SIG-M5 treated with dmso at 0.1 percent for 504 hours (cell line): Measurements from ENCODE around the gene ITPKB.
"Not testable (repeated sequence)": the region's sequence is repeated elsewhere in the genome, so short reads cannot be mapped to it uniquely, and the experiment has no call there.

ENCODE experiments used
- DNase-seq: peaks from one replicate; lab custom pipeline; 2025; ENCODE audit not compliant: unreplicated experiment; lab: John Stamatoyannopoulos, UW

ITPKB gene

DNA sequence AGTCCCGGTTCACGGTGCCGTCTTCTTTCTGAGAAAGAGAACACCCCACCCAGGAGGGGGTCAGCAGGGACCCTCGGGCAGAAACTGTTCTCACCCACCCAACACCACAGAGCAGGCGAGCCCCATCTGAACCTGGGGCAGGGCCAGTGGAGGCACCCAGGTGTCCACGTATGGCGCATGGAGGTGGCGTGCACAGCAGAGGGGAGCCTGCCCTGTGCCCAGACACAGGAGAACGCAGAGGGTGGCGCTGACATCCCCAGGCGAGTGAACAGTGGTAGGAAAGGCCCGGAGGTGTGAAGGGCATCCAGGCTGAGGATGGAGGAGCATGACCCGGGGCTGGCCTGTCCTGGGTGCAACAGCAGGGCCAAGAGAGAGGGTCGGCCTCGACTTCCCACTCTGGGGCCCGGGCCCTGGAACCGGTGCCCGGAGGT is 99.4 kb downstream of the ITPKB start:
- DNase-seq: no peak

DNA sequence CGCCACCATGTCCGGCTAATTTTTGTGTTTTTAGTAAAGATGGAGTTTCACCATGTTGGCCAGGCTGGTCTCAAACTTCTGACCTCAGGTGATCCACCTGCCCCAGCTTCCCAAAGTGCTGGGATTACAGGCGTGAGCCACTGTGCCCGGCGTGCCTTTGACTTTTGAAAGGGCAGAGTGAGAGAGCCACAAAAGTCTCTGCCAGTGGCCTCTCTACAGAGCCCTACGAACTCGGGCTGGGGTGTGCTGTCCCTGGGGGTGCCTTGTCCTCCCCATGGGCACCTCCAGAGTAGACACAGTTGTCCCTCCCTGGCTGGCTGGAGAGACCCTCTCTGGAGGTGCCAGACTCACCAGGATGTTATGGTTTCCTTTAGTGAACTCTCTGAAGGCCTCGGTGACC is 99.9 kb downstream of the ITPKB start:
- DNase-seq: not testable (repeated sequence)

DNA sequence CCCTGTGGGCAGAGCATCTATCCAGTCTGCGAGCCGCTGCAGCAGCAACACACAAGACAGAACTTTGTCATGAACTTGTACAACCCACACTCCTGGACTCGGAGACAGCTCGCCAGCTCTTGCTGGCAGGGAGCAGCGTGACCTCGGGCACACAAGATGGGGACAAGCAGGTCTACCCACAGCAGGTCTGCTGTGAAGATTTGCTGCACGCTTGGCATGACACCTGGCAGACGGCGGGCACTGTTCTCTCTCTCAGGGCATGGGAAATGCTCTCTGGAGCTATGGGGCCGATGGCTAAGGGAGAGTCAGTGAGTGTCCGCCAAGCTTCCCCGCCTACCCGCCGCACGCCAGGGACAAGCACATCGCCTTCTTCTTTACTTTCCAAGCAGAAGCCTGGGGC is 100.5 kb downstream of the ITPKB start:
- no peak for DNase-seq

DNA sequence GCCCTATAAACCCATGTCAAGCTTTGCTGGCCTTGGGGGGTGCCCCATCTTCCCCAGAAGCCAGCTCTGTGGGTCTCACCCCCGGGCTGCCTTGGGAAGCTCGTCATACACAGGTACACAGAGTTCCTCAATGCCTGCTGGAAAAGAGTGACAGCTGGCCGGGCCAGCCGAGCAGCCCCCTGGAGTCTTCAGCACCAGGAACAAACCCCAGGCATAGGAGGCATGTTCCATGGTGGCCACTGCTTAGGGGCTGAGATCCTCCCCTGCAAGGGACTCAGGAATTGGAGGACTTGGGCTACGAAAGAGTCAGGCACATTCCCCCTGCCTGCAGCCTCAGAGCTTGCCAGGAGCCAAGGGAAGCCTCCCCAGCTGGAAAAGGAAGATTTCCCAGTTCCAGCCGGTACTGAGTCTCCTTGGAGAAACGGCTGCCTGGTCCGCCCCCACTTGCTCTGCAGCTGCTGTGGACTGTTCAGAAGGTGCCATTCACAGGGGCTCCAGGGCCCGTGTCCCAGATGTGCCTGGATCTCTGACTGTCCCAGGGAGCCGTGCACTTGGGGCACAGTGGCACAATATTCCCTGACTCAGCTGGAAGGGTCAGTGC is 101.0 kb downstream of the ITPKB start:
- DNase-seq: no peak

DNA sequence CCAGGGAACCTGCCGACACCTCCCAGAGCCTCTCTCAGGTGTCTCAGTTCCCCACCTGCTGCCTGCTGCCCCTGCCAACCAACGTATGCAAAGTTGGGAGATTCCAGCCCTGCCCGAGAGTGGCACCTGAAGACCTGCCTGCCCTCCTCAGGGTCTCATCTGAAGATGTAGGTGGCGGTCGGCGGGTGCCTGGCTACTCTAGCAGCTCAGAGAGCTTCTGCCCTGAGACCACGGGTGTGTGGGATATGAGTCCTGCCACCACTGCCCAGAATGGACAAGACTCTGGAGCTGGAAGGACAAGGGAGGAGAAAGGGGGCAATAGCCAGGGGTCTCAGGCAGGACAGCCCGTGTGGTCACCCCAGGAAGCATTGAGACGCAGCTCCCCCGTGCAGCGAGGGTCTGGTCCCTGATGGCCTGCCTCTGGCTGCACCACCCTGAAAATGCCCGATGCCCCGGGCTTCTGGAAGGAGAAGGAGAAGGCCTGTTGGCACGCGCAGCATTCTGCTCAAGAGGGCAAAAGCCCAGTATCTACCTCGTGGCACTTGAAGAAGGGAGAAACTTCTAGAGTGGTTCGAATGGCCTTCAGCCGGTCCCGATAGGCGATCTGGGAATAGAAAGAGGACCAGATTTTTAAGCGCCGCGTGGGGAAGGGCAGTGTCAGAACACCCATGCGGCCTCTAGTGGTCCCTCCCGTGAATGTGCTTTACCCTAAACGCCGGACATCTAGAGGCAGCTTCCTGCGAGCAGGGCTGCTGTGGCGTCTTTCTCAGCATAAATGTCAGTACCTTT is 101.7 kb downstream of the ITPKB start:
- no peak for DNase-seq

DNA sequence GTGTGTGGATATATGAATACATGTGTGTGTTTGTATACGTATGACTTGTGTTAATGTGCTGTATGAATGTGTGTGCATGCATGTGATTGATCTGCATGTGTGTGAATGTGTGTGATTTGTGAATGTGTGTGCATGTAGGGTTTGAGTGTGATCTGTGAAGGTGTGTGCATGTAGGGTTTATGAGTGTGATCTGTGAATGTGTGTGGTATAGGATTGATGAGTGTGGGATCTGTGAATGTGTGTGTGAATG is 102.3 kb downstream of the ITPKB start:
- DNase-seq: no peak

DNA sequence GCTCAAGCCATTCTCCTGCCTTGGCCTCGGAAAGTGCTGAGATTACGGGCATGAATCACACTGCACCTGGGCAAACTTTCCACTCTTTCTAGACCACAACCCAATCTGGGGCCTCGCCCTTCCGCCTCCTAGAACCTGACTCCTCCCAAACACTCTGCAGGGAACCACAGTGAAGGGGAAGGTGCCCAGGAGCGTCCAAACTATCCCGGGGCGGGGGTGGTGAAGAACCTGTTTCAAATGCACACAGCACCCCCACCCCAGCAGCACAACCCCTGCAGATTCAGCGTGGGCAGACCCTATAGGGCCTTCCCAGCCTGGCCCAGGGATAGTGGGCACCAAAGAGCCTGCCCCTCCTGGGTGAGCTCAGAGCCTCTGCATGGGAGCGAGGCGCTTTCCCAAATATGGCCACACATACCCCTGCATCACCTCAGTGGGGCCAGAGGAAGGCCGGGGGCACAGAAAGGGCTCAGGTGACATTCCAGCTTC is 103.6 kb downstream of the ITPKB start:
- DNase-seq: no peak

DNA sequence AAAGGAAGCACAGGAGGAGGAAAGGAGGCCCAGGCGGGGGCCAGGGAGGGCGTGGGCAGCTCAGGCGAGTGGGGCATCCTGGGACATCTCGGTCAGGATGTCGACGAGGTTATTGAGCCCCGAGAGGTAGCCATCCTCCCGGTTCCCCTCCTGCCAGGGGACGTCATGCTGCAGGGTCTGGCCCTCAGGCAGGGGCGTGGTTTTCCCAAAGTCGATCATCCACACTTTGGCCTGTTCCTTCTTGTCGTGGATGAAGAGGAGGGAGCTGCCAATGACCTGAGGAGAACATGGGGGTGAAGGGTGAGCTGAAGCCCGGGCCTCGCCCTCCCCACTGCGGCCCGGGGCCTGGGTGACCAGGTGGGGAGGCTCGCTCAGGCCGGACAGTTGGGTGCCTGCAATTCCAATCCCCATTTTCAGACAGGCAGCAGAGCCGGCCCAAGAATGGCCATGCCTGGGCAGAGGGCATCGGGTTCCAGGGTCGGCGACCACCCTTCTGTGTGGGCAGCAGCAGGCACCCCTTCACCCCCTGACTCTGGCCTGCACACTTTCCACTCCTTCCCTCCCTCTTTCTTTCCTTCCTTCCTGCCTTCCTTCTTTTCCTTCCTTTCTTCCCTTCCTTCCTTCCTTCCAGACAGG is 104.4 kb downstream of the ITPKB start:
- no peak for DNase-seq

DNA sequence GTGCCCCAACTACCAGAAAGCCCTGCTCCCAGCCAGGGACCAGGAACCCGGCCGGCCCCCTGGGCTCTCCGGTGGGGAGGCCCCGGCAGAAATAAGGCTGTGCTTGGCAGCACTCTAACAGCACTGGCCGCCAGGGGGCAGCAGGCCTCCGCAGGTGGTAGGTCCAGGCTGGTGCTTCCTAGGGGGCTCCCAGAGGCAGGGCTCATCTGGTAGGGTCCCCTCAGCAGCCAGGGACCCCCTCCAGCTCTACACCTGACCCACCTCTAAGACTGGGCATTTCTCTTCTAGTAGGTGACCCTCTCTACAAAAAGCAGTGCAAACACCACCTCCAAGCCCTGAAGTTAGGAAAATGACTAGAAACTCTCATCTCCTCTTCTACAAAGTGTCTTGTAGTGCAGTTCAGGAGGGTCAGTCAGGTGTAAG is 104.9 kb downstream of the ITPKB start:
- peak; percentile 65 for DNase-seq

DNA sequence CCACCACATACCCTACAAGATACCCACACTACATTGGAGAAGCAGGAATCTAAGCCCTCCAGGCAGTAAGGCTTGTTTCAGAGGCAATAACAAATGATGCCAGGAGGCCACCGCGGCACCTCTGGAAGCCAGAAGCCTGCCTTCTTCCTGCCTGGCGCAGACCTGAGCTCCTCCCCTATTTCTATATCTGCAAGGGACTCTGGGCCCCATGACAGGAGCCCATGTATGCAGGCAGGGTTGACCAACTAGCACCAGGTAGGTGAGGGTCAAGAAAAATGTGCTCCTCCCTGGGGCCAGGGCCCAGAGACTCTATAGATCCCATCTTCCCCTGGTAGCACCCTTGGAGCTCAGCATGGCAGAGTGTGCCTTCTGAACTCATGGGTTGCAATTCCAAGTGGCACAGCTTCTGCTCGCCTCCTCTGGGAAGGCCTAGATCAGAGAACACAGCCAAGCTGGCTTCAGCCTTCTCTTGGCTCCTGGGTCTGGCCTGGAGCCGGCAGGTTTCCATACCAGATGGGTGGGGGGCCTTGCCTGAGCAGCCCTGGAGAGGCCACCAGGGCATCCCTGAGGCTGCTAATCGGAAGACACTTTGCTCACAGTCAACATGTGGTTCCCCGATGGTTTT is 105.4 kb downstream of the ITPKB start:
- no peak for DNase-seq

DNA sequence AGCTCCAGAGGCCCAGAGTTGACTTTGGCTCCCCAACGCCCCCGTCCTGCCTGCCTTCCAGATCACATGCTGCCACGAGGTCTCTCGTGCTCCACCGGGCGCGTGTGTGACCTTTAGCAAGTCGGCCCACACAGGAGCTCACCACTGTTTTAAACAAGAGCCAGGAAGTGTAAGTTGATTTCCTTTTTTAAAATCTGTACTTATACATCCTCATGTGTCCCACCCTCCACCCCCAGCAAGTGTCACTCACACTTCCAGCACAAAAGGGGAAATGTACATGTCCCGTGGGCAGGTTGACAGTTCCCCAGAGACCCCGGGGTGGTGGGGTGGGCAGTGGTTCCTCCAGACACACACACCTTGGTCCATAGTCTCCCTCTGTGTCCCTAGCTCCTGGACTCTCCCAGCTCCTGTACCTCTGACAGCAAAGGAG is 106.1 kb downstream of the ITPKB start:
- no peak for DNase-seq

DNA sequence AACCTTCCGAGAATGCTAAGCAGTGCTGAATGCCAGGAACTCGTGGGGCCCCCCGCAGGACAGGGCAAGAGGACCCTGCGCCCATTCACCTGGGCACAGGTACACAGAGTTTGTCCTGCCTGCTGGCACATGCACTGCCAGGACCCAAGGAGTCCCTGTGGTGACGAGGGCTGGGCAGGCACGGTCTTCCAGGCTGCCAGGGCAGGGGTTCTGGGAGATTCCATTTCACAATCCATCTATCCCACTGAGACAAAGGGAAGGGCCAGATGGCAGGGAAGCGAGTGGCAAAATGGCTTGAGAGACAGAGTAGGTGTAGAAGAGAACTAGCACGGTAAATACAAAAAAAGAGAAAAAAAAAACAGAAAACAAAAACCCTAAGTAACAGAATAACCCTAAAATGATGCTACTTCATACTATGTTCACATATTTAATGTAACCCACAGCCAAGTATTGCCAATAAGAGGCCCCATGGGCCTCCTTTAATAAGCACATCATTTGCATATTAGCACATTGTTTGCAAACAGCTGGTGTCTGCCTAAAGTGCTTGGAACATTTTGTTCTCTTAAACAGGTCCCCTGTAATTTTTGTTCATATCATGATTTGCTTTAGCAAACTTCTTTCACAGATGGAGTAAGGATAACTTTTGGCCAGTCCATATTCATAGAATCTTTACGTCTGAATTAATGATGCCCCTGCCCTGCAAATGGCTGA is 106.8 kb downstream of the ITPKB start:
- no peak for DNase-seq

DNA sequence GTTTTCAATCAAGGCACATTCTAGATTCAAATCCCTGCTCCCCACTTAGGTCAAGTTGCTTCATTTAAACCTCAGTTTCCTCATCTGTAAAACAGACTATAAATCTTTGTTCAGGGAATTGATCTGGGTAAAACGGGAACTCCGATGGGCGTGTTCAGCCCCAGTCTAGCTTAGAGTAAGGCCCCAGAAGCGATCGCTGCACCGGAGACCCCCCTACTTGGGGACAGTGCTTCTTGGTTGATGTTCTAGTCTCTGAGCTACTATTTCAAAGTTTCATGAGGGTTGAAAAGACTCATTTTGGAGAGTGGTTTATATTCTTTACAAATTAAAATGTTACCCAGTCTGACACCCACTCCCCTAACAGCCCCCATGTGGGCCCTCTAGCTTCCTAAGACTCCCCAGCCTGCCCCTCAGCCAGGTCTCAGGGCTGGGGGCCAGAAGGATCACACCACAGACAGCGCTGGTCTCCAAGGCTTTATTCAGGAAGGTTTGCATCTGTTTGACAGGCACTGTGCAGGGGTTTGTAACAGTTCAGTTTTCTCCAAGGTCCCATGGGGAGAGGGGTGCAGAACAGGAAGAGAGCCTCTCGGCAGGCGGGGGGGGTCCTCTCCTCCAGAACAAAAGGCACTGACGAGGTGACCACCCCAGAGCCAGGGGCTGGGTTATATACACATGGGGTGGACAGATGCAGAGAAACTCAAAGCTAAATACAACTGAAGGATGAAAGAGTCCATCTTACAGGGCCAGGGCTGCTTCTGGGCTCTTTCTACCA is 107.7 kb downstream of the ITPKB start:
- DNase-seq: no peak

DNA sequence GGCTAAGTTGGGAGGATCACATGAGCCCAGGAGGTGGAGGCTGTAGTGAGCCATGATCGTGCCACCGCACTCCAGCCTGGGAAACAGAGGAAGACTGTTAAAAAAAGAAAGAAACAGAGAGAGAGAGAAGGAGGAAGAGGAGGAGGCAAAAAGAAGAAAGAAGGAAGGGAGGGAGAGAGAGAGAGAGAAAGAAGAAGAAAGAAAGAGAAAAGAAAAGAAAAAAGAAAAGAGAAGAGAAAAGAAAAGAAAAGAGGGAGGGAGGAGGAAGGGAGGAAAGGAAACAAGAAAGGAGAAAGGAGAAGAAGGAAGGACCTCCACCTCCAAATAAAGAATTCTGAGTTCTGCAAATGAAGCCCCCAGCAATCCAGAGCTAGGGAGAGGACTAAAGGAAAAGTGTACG is 108.5 kb downstream of the ITPKB start:
- DNase-seq: no peak

DNA sequence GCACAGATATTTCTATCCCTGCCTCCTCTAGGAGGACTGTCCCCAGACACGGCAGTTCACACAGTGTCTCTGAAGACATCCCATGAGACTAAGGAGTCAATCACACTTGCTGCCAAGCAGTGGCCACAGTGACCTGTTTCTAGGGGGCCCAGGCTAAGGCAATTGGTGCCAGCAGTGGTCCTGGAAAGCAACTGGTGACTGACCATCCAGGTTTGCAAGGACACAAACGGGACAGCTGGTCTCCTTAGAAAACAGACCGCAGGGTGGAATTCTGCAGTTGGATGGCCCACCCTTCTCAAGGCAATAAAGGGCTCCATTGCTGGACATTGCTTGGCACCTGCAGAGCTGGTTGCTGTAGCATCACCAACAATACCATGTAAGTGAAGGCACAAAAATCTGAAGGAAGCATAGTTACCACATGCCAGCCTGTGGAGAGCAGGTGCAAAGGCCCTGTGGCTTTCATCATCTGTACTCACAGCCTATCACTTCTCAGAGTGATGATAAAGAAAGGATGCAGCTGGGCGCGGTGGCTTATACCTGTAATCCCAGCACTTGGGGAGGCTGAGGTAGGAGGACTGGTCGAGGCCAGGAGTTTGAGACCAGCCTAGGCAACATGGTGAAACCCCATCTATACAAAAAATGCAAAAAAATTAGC is 109.1 kb downstream of the ITPKB start:
- no peak for DNase-seq

DNA sequence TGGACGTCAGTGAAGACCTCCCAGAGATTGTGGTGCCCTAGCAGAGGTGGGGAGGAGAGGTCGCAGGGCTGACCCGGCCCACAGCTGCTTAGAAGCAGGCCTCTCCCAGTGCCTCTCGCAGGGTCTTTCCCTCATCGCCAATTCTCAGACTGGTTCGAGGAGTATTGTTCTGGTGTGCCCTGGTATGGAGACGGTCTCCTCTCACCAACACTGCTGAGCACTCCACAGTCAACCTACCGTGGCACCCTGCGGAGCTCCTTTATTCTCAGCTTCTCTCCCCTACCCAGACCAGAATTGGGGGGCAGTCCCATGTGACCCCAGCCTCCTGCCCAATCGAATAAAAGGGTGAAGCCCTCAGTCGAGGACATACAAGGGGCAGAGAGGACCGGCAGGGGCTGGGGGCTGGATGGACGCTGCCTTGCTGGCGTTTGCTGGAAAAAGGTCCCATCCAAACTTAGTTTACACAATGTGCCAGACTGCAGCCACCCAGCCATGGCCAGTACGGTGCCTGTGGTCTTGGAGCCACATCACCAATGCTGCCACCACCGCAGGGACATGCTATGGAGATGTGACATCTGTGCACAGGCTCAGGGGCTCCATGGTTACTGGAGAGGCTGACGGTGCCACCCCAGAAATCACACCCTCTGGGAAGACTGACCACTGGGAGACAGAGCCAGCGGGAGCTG is 109.7 kb downstream of the ITPKB start:
- no peak for DNase-seq

DNA sequence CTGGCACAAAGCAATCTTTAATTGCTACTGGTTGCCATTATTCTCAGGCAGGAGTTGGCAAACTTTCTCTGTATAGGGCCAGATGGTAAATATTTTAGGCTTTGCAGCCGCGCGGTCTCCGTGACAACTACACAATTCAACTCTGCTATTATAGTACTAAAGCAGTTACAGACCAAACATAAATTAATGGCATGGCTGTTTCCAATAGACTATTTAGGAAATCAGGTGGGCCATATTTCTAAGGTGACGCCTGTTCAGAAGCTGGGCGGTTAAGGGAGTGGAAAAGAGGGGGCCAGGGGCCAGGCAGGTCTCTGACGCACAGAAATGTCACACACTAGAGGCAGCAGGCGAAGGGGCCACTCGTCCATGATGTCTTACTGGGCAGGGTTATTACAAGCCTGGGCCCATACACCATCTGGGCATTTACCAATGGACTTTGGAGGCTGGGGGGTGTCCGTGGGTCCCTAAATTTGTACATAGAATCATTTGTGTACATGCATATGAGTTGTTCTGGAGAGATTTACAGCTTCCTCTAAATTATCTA is 110.4 kb downstream of the ITPKB start:
- DNase-seq: no peak

DNA sequence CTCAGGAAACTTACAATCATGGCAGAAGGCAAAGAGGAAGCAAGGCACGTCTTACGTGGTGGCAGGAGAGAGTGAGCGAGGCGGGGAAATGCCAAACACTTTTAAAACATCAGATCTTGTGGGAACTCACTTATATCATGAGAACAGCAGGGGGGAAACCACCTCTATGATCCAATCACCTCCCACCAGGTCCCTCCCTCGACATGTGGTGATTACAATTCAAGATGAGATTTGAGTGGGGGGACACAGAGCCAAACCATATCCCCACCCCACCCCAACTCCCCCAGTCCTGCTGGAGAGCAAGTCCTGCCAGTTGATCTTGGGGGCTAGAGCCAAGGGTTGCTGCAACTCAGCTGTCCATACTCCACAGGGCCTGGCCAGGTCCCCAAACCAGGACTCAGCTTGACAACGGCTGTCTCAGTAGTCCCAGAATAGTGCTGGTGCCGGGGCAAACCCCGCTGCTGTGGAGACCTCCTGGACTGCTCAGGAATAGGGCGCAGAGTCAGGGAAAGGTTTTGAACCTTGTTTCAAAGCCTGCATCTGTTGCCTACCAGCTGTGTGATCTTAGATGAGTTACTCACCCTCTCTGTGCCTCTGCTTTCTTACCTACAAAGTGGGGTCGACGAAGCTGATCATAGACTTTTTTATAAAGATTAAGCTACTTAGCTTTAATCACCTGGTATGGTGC is 111.0 kb downstream of the ITPKB start:
- DNase-seq: no peak
